ENCODE data around the gene NAA38.
"Not testable (repeated sequence)": the region's sequence is repeated elsewhere in the genome, so short reads cannot be mapped to it uniquely, and the experiment has no call there.

The NAA38 gene

DNA sequence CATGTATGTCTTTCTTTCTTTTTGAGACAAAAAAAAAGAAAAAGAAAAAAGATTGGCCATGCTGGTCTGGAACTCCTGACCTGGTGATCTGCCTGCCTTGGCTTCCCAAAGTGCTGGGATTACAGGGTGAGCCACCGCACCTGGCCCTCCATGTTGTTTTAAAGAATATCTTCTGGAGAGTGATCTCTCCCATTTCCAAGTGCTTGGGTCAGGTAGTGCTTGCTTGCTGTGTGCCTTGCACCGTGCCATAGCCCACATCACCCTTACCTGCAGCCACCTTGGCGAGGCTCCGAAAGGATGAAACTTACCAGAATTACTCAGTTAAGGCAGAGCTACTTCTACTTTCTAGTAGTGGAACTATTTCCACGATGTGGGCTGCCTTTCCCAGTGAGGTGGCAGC lies 42.4 kb downstream of the NAA38 start:
- no peak for DNase-seq (ENCODE audit: low read depth)
- no peak overlapping the region for H3K4me3 ChIP-seq (ENCODE audit: low read depth, low read length)
- TF ChIP-seq, protein P1, sequence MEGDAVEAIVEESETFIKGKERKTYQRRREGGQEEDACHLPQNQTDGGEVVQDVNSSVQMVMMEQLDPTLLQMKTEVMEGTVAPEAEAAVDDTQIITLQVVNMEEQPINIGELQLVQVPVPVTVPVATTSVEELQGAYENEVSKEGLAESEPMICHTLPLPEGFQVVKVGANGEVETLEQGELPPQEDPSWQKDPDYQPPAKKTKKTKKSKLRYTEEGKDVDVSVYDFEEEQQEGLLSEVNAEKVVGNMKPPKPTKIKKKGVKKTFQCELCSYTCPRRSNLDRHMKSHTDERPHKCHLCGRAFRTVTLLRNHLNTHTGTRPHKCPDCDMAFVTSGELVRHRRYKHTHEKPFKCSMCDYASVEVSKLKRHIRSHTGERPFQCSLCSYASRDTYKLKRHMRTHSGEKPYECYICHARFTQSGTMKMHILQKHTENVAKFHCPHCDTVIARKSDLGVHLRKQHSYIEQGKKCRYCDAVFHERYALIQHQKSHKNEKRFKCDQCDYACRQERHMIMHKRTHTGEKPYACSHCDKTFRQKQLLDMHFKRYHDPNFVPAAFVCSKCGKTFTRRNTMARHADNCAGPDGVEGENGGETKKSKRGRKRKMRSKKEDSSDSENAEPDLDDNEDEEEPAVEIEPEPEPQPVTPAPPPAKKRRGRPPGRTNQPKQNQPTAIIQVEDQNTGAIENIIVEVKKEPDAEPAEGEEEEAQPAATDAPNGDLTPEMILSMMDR (IDR thresholded peaks at IDR 0.05; ENCODE audit: low read depth, low read length), result no peak
- TF ChIP-seq MYC (IDR thresholded peaks at IDR 0.05; ENCODE audit: low read depth, low read length), result no peak

DNA sequence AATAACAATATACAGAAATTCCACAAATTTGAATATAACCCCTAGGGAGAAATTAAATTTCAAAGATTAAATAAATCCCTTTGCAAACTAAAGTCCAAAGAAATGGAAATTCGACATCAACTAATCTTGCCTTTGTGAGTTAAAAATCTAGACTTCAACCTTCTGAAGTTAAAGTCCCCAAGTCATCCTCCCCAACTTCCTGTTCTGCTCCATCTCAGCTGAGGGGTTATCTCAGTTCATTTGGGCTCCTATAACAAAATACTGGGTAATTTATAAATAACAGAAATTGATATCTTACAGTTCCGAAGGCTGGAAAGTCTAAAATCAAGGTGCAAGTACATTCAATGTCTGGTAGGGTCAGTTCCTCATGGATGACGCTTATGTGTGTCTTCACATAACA lies 46.1 kb downstream of the NAA38 start:
- H3K4me3 ChIP-seq (ENCODE audit: low read depth, low read length), result no peak overlapping the region
- DNase-seq (ENCODE audit: low read depth), result peak; percentile 8
- TF ChIP-seq, protein P2, sequence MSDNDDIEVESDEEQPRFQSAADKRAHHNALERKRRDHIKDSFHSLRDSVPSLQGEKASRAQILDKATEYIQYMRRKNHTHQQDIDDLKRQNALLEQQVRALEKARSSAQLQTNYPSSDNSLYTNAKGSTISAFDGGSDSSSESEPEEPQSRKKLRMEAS (IDR thresholded peaks at IDR 0.05; ENCODE audit: low read depth, low read length), result no peak
- TF ChIP-seq, protein P1 (IDR thresholded peaks at IDR 0.05; ENCODE audit: low read depth, low read length), result no peak
- TF ChIP-seq POLR2A (IDR thresholded peaks at IDR 0.05; ENCODE audit: extremely low read depth, insufficient read length), result no peak
- TF ChIP-seq MYC (IDR thresholded peaks at IDR 0.05; ENCODE audit: low read depth, low read length), result no peak

GRCh38 chr17:7809791-7810343 lies 47.5 kb downstream of the NAA38 start:
- H3K4me3 ChIP-seq (ENCODE audit: low read depth, low read length), result not testable (repeated sequence)
- DNase-seq (ENCODE audit: low read depth), result peak; percentile 35

DNA sequence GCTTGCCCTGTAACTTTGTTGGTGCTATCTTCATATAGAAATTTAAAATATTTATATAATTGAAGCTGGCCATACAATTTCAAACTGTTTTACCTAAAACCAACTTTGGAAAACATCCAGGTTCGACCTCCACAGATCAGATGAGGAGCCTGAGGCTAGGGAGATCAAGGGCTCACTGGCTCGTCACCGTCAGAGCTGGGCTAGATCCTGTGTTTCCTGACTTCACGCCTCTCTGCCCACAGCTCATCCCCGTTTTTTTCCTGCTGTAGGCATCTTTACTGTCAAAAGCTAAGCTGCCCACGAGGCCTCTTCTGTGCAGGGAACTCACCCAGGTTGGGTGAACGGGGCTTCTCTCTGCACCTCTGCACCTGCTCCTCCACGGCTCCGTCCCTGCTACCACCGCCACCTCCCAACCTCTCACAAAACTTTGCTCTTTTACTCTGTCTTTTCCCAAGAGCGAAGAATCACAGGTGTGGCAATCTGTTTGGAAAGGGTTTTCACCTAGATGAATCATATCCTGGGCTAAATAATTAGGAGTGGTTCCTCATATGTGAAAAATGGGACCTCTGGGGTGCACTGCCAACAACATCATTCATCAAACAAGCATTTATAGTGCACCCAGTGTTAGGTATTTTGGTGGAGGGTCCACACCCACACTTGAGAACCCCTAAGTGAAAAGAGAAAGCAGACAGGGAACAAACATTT lies 48.1 kb downstream of the NAA38 start:
- no peak overlapping the region for H3K4me3 ChIP-seq (ENCODE audit: low read depth, low read length)
- TF ChIP-seq, protein P2 (IDR thresholded peaks at IDR 0.05; ENCODE audit: low read depth, low read length), result no peak
- TF ChIP-seq POLR2A (IDR thresholded peaks at IDR 0.05; ENCODE audit: extremely low read depth, insufficient read length), result no peak
- TF ChIP-seq, protein P1 (IDR thresholded peaks at IDR 0.05; ENCODE audit: low read depth, low read length), result no peak
- TF ChIP-seq MYC (IDR thresholded peaks at IDR 0.05; ENCODE audit: low read depth, low read length), result no peak
- DNase-seq (ENCODE audit: low read depth), result no peak

- TF ChIP-seq POLR2A (IDR thresholded peaks at IDR 0.05; ENCODE audit: extremely low read depth, insufficient read length) (no peak), MYC (IDR thresholded peaks at IDR 0.05; ENCODE audit: low read depth, low read length) (no peak)
- TF ChIP-seq, protein P1 (IDR thresholded peaks at IDR 0.05; ENCODE audit: low read depth, low read length), result no peak
- TF ChIP-seq, protein P2 (IDR thresholded peaks at IDR 0.05; ENCODE audit: low read depth, low read length), result no peak
- no peak overlapping the region for H3K4me3 ChIP-seq (ENCODE audit: low read depth, low read length)
- no peak for DNase-seq (ENCODE audit: low read depth)
These were observed 50.2 kb downstream of the NAA38 start for GRCh38 chr17:7807206-7807605.
